ENCODE results near the gene NTM.
"Not testable (repeated sequence)": the region's sequence is repeated elsewhere in the genome, so short reads cannot be mapped to it uniquely, and the experiment has no call there.

NTM gene

GRCh38 chr11:132312701-132313111 lies 942.3 kb downstream of the NTM start:
- peak; percentile 88 for FAIRE-seq
- TF ChIP-seq POLR2A (IDR thresholded peaks at IDR 0.05; ENCODE audit: low read depth, low read length) = no peak
- TF ChIP-seq POLR2AphosphoS5 (IDR thresholded peaks at IDR 0.05; ENCODE audit: low read depth, low read length) = no peak
- no peak for TF ChIP-seq TAF1 (IDR thresholded peaks at IDR 0.05; ENCODE audit: borderline replicate concordance, low read depth, low read length)
- peak; percentile 32 for DNase-seq (ENCODE audit: insufficient read length)

DNA sequence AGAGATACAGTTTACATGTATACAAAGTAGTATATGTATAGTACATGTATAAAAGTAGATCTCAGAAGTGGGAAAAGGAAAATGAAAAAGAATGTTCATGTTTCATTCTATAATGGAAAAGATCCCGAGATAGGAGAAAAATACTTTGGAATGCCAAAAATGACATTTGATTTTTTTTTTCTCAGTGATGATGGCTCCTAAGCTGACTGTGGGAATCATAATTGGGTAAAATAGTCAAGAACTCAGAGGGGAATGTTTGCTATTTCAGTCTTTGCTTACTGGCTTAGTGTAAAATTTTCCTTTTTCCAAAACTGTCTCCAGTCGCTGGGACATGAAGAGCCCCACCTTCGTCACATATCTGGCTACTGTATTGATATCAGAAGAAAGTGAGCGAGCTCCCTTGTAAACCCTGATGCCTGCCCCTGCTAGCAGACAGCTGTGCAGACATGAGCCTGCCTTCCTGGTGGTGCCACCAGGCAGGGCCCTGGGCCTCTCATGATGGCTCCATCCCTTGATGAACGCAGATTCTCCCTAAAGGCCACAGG lies 944.6 kb downstream of the NTM start:
- FAIRE-seq (no peak), DNase-seq (ENCODE audit: insufficient read length) (no peak)
- TF ChIP-seq TAF1 (IDR thresholded peaks at IDR 0.05; ENCODE audit: borderline replicate concordance, low read depth, low read length) (no peak), POLR2AphosphoS5 (IDR thresholded peaks at IDR 0.05; ENCODE audit: low read depth, low read length) (no peak), POLR2A (IDR thresholded peaks at IDR 0.05; ENCODE audit: low read depth, low read length) (no peak)

DNA sequence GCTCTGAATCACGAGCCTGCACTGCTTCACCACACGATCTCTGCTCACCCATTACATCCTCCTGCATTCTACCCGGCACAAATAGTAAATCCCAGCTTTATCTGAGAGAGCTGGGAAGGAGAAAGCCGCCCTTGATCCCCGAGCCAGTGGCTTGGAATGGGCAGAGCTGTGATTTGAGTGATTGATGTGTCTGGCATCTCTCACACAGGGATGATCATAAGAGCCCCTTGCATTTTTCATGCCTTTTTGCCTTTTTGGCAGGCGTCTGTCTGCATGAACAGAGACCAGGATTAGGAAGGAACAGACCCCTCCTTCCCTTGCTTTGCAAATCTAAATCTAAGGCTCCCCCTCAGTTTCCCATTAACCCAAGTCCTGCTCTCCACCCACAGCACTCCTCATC lies 945.3 kb downstream of the NTM start:
- no peak for FAIRE-seq
- TF ChIP-seq POLR2AphosphoS5 (IDR thresholded peaks at IDR 0.05; ENCODE audit: low read depth, low read length) = no peak
- TF ChIP-seq POLR2A (IDR thresholded peaks at IDR 0.05; ENCODE audit: low read depth, low read length) = no peak
- TF ChIP-seq TAF1 (IDR thresholded peaks at IDR 0.05; ENCODE audit: borderline replicate concordance, low read depth, low read length) = no peak
- DNase-seq (ENCODE audit: insufficient read length) = no peak

DNA sequence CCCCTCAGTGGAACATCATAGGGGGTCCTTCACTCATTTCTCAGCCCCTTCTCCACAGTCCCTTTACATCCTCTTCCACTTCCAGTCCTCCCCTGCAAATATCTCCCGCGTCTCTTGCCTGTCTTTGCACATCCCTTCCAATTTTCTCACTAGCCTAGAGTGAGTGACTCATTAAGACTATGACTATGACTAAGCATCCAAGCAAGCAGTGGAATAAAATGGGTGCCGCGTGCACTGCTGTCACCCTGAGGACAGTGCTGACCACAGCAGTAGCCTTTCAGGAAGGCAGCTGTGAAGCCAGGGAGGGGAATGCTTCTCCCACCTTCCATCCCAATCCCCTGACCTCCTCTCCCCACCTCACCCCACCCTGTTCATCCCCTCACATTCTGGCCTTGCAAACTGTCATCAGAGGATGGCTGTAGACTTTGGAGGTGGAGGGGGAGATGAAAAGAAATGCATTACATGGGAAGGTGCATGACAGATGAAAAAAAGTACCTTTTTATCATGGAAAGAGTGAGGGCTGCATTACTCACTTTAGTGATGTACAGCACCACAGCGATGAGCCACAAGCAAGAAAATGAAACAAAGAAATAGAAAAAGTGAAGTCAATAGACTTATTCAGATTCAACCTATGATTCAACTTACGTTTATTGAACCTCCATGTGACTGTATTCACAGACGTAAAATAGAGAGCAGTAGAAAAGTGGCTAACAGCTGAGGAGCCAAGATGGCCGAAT lies 948.2 kb downstream of the NTM start:
- DNase-seq (ENCODE audit: insufficient read length) = no peak
- FAIRE-seq = no peak
- TF ChIP-seq POLR2AphosphoS5 (IDR thresholded peaks at IDR 0.05; ENCODE audit: low read depth, low read length) (no peak), POLR2A (IDR thresholded peaks at IDR 0.05; ENCODE audit: low read depth, low read length) (no peak), TAF1 (IDR thresholded peaks at IDR 0.05; ENCODE audit: borderline replicate concordance, low read depth, low read length) (no peak)

GRCh38 chr11:132319419-132319818 lies 949.0 kb downstream of the NTM start:
- not testable (repeated sequence) for FAIRE-seq

GRCh38 chr11:132330515-132330914 lies 960.1 kb downstream of the NTM start:
- DNase-seq (ENCODE audit: insufficient read length) (no peak), FAIRE-seq (no peak)
- no peak for TF ChIP-seq POLR2A (IDR thresholded peaks at IDR 0.05; ENCODE audit: low read depth, low read length)
- TF ChIP-seq TAF1 (IDR thresholded peaks at IDR 0.05; ENCODE audit: borderline replicate concordance, low read depth, low read length) = no peak
- no peak for TF ChIP-seq POLR2AphosphoS5 (IDR thresholded peaks at IDR 0.05; ENCODE audit: low read depth, low read length)

More at GRCh38 chr11:132319419-132319818, 949.0 kb downstream of the NTM start:
- DNase-seq (ENCODE audit: insufficient read length) = not testable (repeated sequence)

GRCh38 chr11:132332521-132332920 lies 962.1 kb downstream of the NTM start:
- DNase-seq (ENCODE audit: insufficient read length) (no peak), FAIRE-seq (no peak)
- no peak for TF ChIP-seq POLR2A (IDR thresholded peaks at IDR 0.05; ENCODE audit: low read depth, low read length)
- no peak for TF ChIP-seq POLR2AphosphoS5 (IDR thresholded peaks at IDR 0.05; ENCODE audit: low read depth, low read length)
- TF ChIP-seq TAF1 (IDR thresholded peaks at IDR 0.05; ENCODE audit: borderline replicate concordance, low read depth, low read length) = no peak

- no peak for DNase-seq (ENCODE audit: insufficient read length)
- no peak for FAIRE-seq
- TF ChIP-seq POLR2AphosphoS5 (IDR thresholded peaks at IDR 0.05; ENCODE audit: low read depth, low read length) (no peak), POLR2A (IDR thresholded peaks at IDR 0.05; ENCODE audit: low read depth, low read length) (no peak), TAF1 (IDR thresholded peaks at IDR 0.05; ENCODE audit: borderline replicate concordance, low read depth, low read length) (no peak)
These were observed 964.4 kb downstream of the NTM start for GRCh38 chr11:132334769-132335280.

DNA sequence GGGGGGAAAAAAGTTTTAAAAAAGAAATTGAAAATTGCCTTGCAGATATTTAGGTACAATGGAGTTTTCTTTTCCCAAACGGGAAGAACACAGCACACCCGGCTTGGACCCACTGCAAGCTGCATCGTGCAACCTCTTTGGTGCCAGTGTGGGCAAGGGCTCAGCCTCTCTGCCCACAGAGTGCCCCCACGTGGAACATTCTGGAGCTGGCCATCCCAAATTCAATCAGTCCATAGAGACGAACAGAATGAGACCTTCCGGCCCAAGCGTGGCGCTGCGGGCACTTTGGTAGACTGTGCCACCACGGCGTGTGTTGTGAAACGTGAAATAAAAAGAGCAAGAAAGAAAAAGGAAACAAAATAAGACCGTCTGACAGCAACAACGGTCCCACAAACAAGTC lies 964.9 kb downstream of the NTM start:
- no peak for DNase-seq (ENCODE audit: insufficient read length)
- no peak for FAIRE-seq
- no peak for TF ChIP-seq TAF1 (IDR thresholded peaks at IDR 0.05; ENCODE audit: borderline replicate concordance, low read depth, low read length)
- no peak for TF ChIP-seq POLR2A (IDR thresholded peaks at IDR 0.05; ENCODE audit: low read depth, low read length)
- TF ChIP-seq POLR2AphosphoS5 (IDR thresholded peaks at IDR 0.05; ENCODE audit: low read depth, low read length) = no peak

GRCh38 chr11:132336781-132337535 lies 966.5 kb downstream of the NTM start:
- FAIRE-seq (no peak), DNase-seq (ENCODE audit: insufficient read length) (no peak)

DNA sequence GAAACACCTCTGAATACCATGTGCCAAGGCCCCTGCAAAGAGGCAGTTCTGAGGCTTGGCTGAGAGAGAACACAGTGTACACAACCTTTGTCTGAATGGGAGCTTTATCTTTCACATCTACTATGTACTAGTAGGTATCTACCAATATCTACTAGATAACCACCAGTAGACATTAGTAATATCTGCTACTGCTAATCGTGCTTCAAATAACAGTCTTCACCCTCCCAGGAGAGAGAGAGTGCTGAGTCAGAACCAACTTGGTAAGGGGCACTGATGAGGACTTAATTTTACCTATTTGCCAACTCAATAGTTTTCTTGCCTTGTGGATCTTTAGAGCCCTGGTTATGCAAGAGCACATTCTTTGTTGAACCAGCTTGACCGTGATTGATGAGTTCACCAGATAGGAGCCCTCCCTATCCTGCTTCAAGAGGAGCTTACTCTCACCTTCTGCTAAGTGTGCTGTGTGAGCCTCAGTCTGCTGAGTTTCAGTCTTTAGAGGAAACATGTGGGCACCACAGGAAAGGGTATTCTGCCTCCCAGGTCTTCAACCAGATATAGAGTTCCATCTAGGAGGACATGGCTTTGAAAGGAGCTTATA lies 967.5 kb downstream of the NTM start:
- TF ChIP-seq POLR2AphosphoS5 (IDR thresholded peaks at IDR 0.05; ENCODE audit: low read depth, low read length) (no peak), TAF1 (IDR thresholded peaks at IDR 0.05; ENCODE audit: borderline replicate concordance, low read depth, low read length) (no peak), POLR2A (IDR thresholded peaks at IDR 0.05; ENCODE audit: low read depth, low read length) (no peak)
- DNase-seq (ENCODE audit: insufficient read length) (no peak), FAIRE-seq (peak; percentile 90)

More at GRCh38 chr11:132336781-132337535, 966.5 kb downstream of the NTM start:
- TF ChIP-seq POLR2AphosphoS5 (IDR thresholded peaks at IDR 0.05; ENCODE audit: low read depth, low read length) (no peak), TAF1 (IDR thresholded peaks at IDR 0.05; ENCODE audit: borderline replicate concordance, low read depth, low read length) (no peak), POLR2A (IDR thresholded peaks at IDR 0.05; ENCODE audit: low read depth, low read length) (no peak)

All from GM12892 (cell line).